Stimulated activated naive CD8-positive, alpha-beta T cell treated with anti-CD3 and anti-CD28 coated beads, Interleukin-15, Interleukin-2, amounts not matched to agents 100 ng/mL and 50 ng/mL, for 24 hours (primary cell): ENCODE measurements around the gene GPBAR1.

Experiments
- H3K27ac Mint-ChIP-seq: one replicate; pipeline ENCODE4 v1.8.0; 2021; ENCODE audit warnings: mild to moderate bottlenecking, mixed read lengths
- H3K27me3 Mint-ChIP-seq: one replicate; pipeline ENCODE4 v1.8.0; 2021; ENCODE audit warnings: mixed read lengths
- H3K36me3 Mint-ChIP-seq: one replicate; pipeline ENCODE4 v1.8.0; 2021; ENCODE audit warnings: low read depth, mixed read lengths
- H3K4me1 Mint-ChIP-seq: one replicate; pipeline ENCODE4 v1.8.0; 2021; ENCODE audit warnings: low read depth, mixed read lengths
- H3K4me3 Mint-ChIP-seq: one replicate; pipeline ENCODE4 v1.8.0; 2021; ENCODE audit warnings: mild to moderate bottlenecking, mixed read lengths
- H3K9me3 Mint-ChIP-seq: one replicate; pipeline ENCODE4 v1.8.0; 2021; ENCODE audit warnings: mixed read lengths

The GPBAR1 gene

DNA sequence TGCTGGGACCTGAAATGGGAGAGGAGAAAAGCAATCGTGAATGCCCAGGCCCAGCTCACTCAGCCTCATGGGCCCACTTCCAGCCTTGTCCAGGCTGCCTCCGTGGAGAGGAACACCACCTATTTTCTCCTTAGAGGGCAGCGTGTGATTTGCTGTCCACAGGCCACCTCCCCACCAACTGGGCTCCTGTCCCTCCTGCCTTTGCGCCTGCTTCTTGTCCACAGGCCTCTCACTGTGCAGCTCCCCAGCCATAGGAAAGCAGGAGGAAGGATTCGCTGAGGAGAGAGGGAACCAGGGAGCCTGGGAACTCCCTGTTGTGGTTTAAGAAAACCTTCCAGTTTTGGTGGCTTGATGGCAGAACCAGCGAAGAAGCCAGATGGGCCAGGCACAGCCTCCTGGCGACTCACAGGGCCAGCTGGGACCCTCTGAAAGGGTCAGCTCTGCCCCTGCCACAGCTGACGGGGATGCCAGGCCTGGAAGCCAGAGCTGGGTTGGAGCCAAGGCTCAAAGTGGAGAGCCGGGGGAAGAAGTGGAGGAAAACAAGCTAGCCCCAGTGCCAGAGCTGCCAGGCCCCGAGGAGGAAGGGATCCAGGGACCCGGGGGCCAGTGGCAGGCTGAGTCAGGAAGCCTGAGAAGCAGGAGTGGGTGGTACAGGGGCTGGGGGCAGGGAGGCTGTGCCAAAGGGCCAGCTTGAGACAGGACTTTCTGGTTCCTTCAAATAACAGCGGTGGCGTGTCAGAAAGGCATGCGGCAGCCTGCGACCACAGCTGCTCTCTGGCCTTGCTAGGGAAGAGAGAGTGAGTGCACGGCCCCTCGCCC, 21.6 kb downstream of the GPBAR1 start:
- Mint-ChIP-seq H3K27me3 (no peaks in the 10 kb centered on the region), H3K4me1 (peaks cover 48% of the 10 kb centered on the region), H3K27ac (peak overlapping the region; percentile 8), H3K4me3 (no peak overlapping the region), H3K9me3 (no peaks in the 10 kb centered on the region), H3K36me3 (peaks cover 23% of the 10 kb centered on the region)

DNA sequence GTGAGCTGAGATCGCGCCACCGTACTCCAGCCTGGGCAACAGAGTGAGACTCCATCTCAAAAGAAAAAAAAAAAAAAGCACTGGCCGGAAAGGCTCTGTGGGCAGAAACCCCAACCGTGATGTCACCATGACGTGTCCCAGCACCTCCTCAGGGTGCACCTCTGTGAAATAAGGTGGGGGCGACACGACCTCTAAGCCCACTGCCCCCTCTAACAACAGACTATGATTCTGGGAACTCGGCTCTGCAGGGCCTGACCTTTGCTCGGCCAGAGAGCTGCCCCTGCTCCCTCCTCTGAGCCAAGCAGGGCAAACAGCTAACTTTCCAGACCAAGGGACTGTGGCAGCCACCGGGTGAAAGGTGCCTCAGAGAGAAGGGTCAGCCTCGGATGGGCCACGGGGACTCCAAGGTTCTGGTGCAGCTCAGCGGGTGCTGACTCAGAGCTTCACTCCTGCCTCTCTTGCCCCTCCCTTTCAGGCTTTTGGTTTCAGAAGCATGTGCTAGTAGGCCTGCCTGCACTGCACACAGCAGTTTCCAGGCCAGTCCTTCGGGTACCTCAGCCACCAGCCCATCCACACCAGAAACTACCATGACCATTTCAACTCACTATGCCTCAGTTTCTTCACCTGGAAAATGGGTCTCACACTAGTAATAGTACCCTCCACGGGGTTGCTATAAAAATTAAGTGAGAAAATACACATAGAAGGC, 23.4 kb downstream of the GPBAR1 start:
- peak overlapping the region; percentile 85 for H3K4me3 Mint-ChIP-seq
- peaks cover 24% of the 10 kb centered on the region for H3K36me3 Mint-ChIP-seq
- H3K4me1 Mint-ChIP-seq = peaks cover 67% of the 10 kb centered on the region
- H3K9me3 Mint-ChIP-seq = no peaks in the 10 kb centered on the region
- no peaks in the 10 kb centered on the region for H3K27me3 Mint-ChIP-seq
- H3K27ac Mint-ChIP-seq = peak overlapping the region; percentile 99

- peak overlapping the region; percentile 85 for H3K4me3 Mint-ChIP-seq
- H3K4me1 Mint-ChIP-seq = peaks cover 80% of the 10 kb centered on the region
- no peaks in the 10 kb centered on the region for H3K27me3 Mint-ChIP-seq
- H3K36me3 Mint-ChIP-seq = peaks cover 14% of the 10 kb centered on the region
- H3K27ac Mint-ChIP-seq = peak overlapping the region; percentile 99
- H3K9me3 Mint-ChIP-seq = no peaks in the 10 kb centered on the region
Observed at GRCh38 chr2:218285604-218286003, 24.8 kb downstream of the GPBAR1 start.

DNA sequence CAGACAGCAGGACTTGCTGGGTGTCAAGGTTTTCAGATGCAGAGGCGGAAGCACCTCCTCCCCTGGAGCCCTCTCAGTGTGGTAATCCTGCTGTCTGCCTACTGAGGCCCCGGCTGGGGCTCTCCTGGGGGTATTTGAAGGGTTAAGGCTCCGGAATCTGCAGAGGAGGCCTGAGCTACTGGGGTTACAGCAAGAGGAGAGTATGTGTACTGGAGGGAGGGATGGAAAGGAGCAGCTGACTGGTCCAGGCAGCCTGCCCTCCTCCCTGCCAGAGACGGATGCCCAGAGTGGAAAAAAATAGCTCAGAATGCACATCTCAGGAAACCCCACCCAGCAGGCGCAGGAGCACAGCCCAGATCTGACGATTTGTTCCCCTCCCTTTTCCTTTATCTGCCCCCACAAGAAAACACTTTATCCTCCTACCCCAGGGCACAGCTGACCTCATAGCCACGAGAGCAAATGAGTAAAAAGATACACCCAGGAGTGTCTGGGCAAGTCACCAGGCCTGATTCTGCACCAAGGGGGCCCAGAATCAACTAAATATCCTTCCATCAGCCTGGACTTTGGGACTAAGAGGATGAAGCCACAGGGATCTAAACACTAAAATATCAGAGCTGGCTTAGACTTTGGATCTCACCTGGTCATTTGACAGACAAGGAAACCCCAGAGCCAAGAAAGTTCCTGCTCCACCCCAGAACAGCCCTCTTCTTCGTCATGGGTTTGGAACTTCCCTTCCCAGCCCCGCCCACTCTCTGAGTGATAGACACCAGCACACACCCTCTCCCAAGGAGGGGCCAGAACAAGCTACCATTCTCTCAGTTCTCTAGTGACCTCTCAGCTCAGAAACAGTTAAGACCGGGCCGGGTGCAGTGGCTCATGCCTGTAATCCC, 26.0 kb downstream of the GPBAR1 start:
- Mint-ChIP-seq H3K9me3 (no peaks in the 10 kb centered on the region), H3K4me3 (peak overlapping the region; percentile 85), H3K27me3 (no peaks in the 10 kb centered on the region), H3K36me3 (peaks cover 9% of the 10 kb centered on the region), H3K27ac (peak overlapping the region; percentile 99), H3K4me1 (peaks cover 88% of the 10 kb centered on the region)

DNA sequence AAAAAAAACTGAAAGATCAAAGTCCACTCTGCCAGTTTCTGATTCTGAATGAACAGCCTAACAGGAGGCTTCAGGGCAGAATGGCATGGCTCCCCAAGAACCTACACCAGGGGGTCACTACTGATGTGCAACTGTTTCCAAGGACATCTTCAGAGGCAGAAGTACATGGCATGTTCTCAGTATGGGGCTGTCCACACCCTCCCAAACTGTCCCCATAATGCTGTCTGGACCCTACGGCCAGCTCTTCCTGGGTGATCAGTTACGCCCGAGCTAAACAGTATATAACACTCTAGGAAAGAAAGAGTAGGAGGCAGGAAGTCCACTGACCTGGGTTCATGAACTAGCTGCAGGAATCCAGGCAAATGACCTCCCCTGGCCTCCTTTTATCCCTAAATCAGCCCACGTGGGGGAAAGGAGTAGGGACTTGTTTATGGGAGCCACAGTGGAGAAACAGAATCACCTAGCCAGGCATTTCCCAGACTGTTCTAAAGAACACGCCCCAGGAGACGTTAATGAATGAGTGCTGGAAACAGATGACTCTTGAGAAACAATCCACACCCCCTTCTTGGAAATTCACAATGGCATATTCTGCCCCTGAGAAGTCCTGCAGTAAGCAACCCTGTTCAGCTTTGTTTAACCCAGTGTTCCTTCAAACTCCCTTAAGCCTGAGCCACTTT, 29.0 kb downstream of the GPBAR1 start:
- Mint-ChIP-seq H3K27me3 (no peaks in the 10 kb centered on the region), H3K4me1 (peaks cover 85% of the 10 kb centered on the region), H3K4me3 (peak overlapping the region; percentile 86), H3K9me3 (no peaks in the 10 kb centered on the region), H3K36me3 (peaks cover 9% of the 10 kb centered on the region), H3K27ac (peak overlapping the region; percentile 89)

- Mint-ChIP-seq H3K36me3 (peaks cover 5% of the 10 kb centered on the region), H3K4me1 (peaks cover 77% of the 10 kb centered on the region), H3K27ac (peak overlapping the region; percentile 89), H3K9me3 (no peaks in the 10 kb centered on the region), H3K27me3 (no peaks in the 10 kb centered on the region), H3K4me3 (peak overlapping the region; percentile 86)
Observed at GRCh38 chr2:218290316-218291261, 29.8 kb downstream of the GPBAR1 start.

DNA sequence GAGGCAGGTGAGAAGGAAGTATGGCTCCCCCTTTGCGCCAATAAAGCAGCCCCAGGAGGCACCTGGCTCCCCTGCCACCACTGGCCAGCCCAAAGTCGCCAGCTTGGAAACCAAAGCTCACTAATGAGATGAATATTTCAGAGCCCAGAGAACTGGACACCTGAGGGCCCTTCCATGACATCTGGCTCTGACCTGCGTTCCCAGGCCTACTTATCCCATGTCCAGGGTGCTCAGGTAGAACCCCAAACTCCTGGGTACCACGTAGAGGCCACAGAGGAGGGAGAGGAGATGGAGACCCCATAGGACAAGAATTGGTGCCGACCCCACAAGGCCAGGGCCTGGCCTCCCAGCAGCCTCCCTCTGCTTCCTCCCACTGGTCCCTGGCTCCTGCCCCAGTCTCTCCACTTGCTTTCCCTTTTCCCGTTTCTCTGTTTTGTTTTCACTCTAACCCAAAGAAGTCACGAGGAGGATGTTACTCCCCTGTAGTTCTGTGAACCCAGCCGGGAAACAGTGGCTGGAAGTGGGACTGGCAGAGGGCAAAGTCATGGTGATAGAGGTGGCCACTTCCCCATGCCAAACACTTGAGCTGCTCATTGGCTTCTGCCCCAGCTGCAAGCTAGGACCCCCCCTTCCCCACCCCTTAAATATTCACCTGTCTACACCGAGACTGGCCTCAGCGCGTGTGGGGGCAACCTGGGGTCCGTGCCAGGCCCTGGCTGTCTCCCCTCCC, 30.7 kb downstream of the GPBAR1 start:
- Mint-ChIP-seq H3K4me1 (peaks cover 68% of the 10 kb centered on the region), H3K27ac (peak overlapping the region; percentile 89), H3K4me3 (peak overlapping the region; percentile 86), H3K9me3 (no peaks in the 10 kb centered on the region), H3K27me3 (no peaks in the 10 kb centered on the region), H3K36me3 (peaks cover 4% of the 10 kb centered on the region)

DNA sequence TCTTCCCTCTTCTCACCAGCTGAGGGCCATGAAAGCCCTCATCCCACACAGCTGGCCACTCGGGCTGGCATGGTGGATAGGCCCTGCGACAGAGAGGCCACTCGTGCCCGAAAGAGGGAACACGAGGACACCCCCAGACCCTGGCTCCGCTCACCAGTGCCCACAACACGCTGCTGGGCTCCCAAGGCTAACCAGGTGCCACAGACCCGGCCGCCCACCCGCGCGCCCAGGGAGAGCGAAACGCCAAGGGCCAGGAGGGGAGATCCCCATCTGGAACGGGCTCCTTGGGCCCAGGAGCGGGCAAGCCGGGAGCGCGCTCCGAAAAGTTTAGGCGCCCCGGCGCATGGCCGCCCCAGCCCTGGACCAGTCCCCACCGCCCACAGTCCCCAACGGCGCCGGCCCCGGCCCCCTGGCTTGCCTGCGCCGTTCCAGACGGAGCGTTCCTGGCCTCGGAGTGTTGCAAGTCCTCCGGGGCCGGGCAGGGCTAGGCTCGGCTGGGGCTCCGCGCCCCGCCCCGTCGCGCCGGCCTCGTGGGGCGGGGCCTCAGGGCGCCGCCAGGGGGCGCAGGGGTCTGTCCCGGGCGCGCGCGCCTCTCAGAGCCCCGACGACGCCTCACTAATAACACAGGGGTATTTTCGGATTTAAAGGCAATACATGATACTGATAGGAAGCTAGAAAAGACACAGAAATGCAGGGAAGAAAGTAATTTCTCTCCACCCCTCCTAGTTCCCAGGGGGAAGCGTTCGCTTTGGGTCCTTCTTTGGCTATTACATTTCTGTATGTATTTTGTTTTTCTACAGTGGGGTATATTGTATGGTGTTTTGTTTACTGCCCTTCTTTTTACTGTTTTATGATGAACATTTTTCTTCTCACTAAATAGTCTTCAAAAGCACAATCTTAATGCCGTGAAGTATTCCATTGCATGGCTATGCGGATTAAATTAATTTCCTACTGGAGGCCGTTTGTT, 31.5 kb downstream of the GPBAR1 start, which contains the start of gene TMBIM1:
TMBIM1 (minus strand) TSS at position 456 of the 967 bp plus-strand sequence. CDS start 10,362 bp downstream, outside the sequence.
- Mint-ChIP-seq H3K27me3 (no peaks in the 10 kb centered on the region), H3K27ac (peak within 1 kb of the TSS; percentile 89), H3K4me1 (peaks cover 59% of the 10 kb centered on the region), H3K4me3 (peak within 1 kb of the TSS; percentile 86), H3K9me3 (no peaks in the 10 kb centered on the region), H3K36me3 (peaks cover 4% of the 10 kb centered on the region)

- Mint-ChIP-seq H3K27ac (no peak overlapping the region), H3K36me3 (no peaks in the 10 kb centered on the region), H3K9me3 (no peaks in the 10 kb centered on the region), H3K27me3 (no peaks in the 10 kb centered on the region), H3K4me3 (no peak overlapping the region), H3K4me1 (peaks cover 44% of the 10 kb centered on the region)
Observed at GRCh38 chr2:218293715-218294429, 33.1 kb downstream of the GPBAR1 start.

DNA sequence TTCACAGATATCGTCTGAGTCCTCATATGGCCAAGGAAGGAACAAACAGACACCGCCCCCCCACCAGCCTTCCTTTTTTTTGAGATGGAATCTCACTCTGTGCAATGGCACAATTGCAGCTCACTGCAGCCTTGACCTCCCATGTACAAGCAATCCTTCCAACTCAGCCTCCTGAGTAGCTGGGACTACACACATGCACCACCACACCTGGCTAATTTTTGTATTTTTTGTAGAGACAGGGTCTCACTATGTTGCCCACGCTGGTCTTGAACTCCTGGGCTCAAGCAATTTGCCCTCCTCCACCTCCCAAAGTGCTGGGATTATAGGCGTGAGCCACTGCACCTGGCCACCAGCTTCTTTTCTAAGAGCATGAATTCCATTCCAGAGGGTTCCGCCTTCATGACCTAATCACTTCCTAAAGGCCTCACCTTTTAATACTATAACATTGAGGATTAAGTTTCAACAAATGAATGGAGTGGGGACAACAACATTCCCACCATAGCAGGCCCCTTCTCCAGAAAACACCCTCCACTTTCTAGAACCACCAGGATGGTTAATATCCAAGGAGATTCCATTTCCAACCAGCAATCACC, 33.7 kb downstream of the GPBAR1 start:
- Mint-ChIP-seq H3K4me1 (peaks cover 38% of the 10 kb centered on the region), H3K27me3 (no peaks in the 10 kb centered on the region), H3K27ac (no peak overlapping the region), H3K36me3 (no peaks in the 10 kb centered on the region), H3K4me3 (no peak overlapping the region), H3K9me3 (no peaks in the 10 kb centered on the region)

GRCh38 chr2:218295029-218295428, 34.2 kb downstream of the GPBAR1 start:
- H3K27me3 Mint-ChIP-seq = no peaks in the 10 kb centered on the region
- H3K27ac Mint-ChIP-seq = no peak overlapping the region
- peaks cover 32% of the 10 kb centered on the region for H3K4me1 Mint-ChIP-seq
- H3K4me3 Mint-ChIP-seq = no peak overlapping the region
- H3K36me3 Mint-ChIP-seq = no peaks in the 10 kb centered on the region
- H3K9me3 Mint-ChIP-seq = no peaks in the 10 kb centered on the region
